Activated T-cell treated with anti-CD3 and anti-CD28 coated beads, Interleukin-2, amount 50 U/mL, for 24 hours (primary cell): ENCODE data around the gene MYOM1.

Experiments
- DNase-seq: peaks from one replicate; pipeline ENCODE4 v3.0.0-alpha.2; 2020
- H3K27ac Mint-ChIP-seq: 2 replicates; pipeline ENCODE4 v1.8.0; 2020; ENCODE audit warnings: mild to moderate bottlenecking, mixed read lengths
- H3K27me3 Mint-ChIP-seq: 2 replicates; pipeline ENCODE4 v1.8.0; 2020; ENCODE audit warnings: mixed read lengths
- H3K36me3 Mint-ChIP-seq: 2 replicates; pipeline ENCODE4 v1.8.0; 2020; ENCODE audit warnings: low read depth, mixed read lengths
- H3K4me1 Mint-ChIP-seq: 2 replicates; pipeline ENCODE4 v1.8.0; 2020; ENCODE audit warnings: low read depth, mixed read lengths
- H3K4me3 Mint-ChIP-seq: 2 replicates; pipeline ENCODE4 v1.8.0; 2020; ENCODE audit warnings: mild to moderate bottlenecking, moderate library complexity, mixed read lengths
- H3K9me3 Mint-ChIP-seq: 2 replicates; pipeline ENCODE4 v1.8.0; 2020; ENCODE audit warnings: mixed read lengths

The MYOM1 gene

GRCh38 chr18:3192752-3193151, 27.0 kb downstream of the MYOM1 start:
- no peak overlapping the region for H3K4me3 Mint-ChIP-seq
- DNase-seq, result no peak
- H3K27ac Mint-ChIP-seq, result no peak overlapping the region
- no peaks in the 10 kb centered on the region for H3K27me3 Mint-ChIP-seq
- H3K9me3 Mint-ChIP-seq, result no peaks in the 10 kb centered on the region
- peaks cover 7% of the 10 kb centered on the region for H3K36me3 Mint-ChIP-seq
- peaks cover 2% of the 10 kb centered on the region for H3K4me1 Mint-ChIP-seq

GRCh38 chr18:3192286-3192685, 27.5 kb downstream of the MYOM1 start:
- Mint-ChIP-seq H3K36me3 (peaks cover 7% of the 10 kb centered on the region), H3K4me3 (no peak overlapping the region), H3K4me1 (peaks cover 2% of the 10 kb centered on the region), H3K9me3 (no peaks in the 10 kb centered on the region), H3K27me3 (no peaks in the 10 kb centered on the region), H3K27ac (no peak overlapping the region)
- no peak for DNase-seq

GRCh38 chr18:3190610-3191009, 29.2 kb downstream of the MYOM1 start:
- no peaks in the 10 kb centered on the region for H3K9me3 Mint-ChIP-seq
- H3K4me1 Mint-ChIP-seq, result peaks cover 2% of the 10 kb centered on the region
- DNase-seq, result no peak
- no peak overlapping the region for H3K27ac Mint-ChIP-seq
- H3K36me3 Mint-ChIP-seq, result peaks cover 12% of the 10 kb centered on the region
- no peaks in the 10 kb centered on the region for H3K27me3 Mint-ChIP-seq
- no peak overlapping the region for H3K4me3 Mint-ChIP-seq

- Mint-ChIP-seq H3K27me3 (no peaks in the 10 kb centered on the region), H3K4me1 (peaks cover 2% of the 10 kb centered on the region), H3K9me3 (no peaks in the 10 kb centered on the region), H3K27ac (no peak overlapping the region), H3K36me3 (peaks cover 14% of the 10 kb centered on the region), H3K4me3 (no peak overlapping the region)
- DNase-seq, result no peak
Observed at GRCh38 chr18:3189884-3190283, 29.9 kb downstream of the MYOM1 start.

- H3K27me3 Mint-ChIP-seq, result no peaks in the 10 kb centered on the region
- peaks cover 20% of the 10 kb centered on the region for H3K36me3 Mint-ChIP-seq
- H3K4me3 Mint-ChIP-seq, result no peak overlapping the region
- no peaks in the 10 kb centered on the region for H3K4me1 Mint-ChIP-seq
- no peak overlapping the region for H3K27ac Mint-ChIP-seq
- H3K9me3 Mint-ChIP-seq, result no peaks in the 10 kb centered on the region
- DNase-seq, result no peak
Observed at GRCh38 chr18:3186678-3187658, 32.8 kb downstream of the MYOM1 start.

- Mint-ChIP-seq H3K4me1 (no peaks in the 10 kb centered on the region), H3K9me3 (no peaks in the 10 kb centered on the region), H3K27me3 (no peaks in the 10 kb centered on the region), H3K4me3 (no peak overlapping the region), H3K36me3 (peaks cover 16% of the 10 kb centered on the region), H3K27ac (no peak overlapping the region)
- no peak for DNase-seq
Observed at GRCh38 chr18:3184275-3184963, 35.3 kb downstream of the MYOM1 start.

- Mint-ChIP-seq H3K27ac (no peak overlapping the region), H3K9me3 (no peaks in the 10 kb centered on the region), H3K4me1 (no peaks in the 10 kb centered on the region), H3K4me3 (no peak overlapping the region), H3K36me3 (peaks cover 13% of the 10 kb centered on the region), H3K27me3 (no peaks in the 10 kb centered on the region)
- no peak for DNase-seq
Observed at GRCh38 chr18:3183103-3183717, 36.6 kb downstream of the MYOM1 start.

GRCh38 chr18:3180325-3180724, 39.4 kb downstream of the MYOM1 start:
- DNase-seq, result no peak
- H3K4me3 Mint-ChIP-seq, result no peak overlapping the region
- H3K27ac Mint-ChIP-seq, result no peak overlapping the region
- H3K4me1 Mint-ChIP-seq, result no peaks in the 10 kb centered on the region
- no peaks in the 10 kb centered on the region for H3K27me3 Mint-ChIP-seq
- no peaks in the 10 kb centered on the region for H3K9me3 Mint-ChIP-seq
- H3K36me3 Mint-ChIP-seq, result peaks cover 7% of the 10 kb centered on the region

- Mint-ChIP-seq H3K4me1 (no peaks in the 10 kb centered on the region), H3K36me3 (peaks cover 3% of the 10 kb centered on the region), H3K4me3 (no peak overlapping the region), H3K9me3 (no peaks in the 10 kb centered on the region), H3K27ac (no peak overlapping the region), H3K27me3 (no peaks in the 10 kb centered on the region)
- DNase-seq, result no peak
Observed at GRCh38 chr18:3179430-3180089, 40.2 kb downstream of the MYOM1 start.

GRCh38 chr18:3177902-3178687, 41.7 kb downstream of the MYOM1 start:
- Mint-ChIP-seq H3K9me3 (no peaks in the 10 kb centered on the region), H3K4me3 (no peak overlapping the region), H3K27ac (no peak overlapping the region), H3K36me3 (no peaks in the 10 kb centered on the region), H3K27me3 (no peaks in the 10 kb centered on the region), H3K4me1 (no peaks in the 10 kb centered on the region)
- no peak for DNase-seq

- Mint-ChIP-seq H3K27ac (no peak overlapping the region), H3K27me3 (no peaks in the 10 kb centered on the region), H3K9me3 (no peaks in the 10 kb centered on the region), H3K36me3 (no peaks in the 10 kb centered on the region), H3K4me1 (no peaks in the 10 kb centered on the region), H3K4me3 (no peak overlapping the region)
- DNase-seq, result no peak
Observed at GRCh38 chr18:3175195-3175758, 44.5 kb downstream of the MYOM1 start.

GRCh38 chr18:3172097-3172496, 47.7 kb downstream of the MYOM1 start:
- H3K36me3 Mint-ChIP-seq, result no peaks in the 10 kb centered on the region
- H3K9me3 Mint-ChIP-seq, result no peaks in the 10 kb centered on the region
- no peaks in the 10 kb centered on the region for H3K27me3 Mint-ChIP-seq
- H3K4me1 Mint-ChIP-seq, result no peaks in the 10 kb centered on the region
- DNase-seq, result no peak
- no peak overlapping the region for H3K4me3 Mint-ChIP-seq
- no peak overlapping the region for H3K27ac Mint-ChIP-seq

GRCh38 chr18:3171631-3172030, 48.1 kb downstream of the MYOM1 start:
- Mint-ChIP-seq H3K27me3 (no peaks in the 10 kb centered on the region), H3K27ac (no peak overlapping the region), H3K9me3 (no peaks in the 10 kb centered on the region), H3K4me3 (no peak overlapping the region), H3K36me3 (no peaks in the 10 kb centered on the region), H3K4me1 (no peaks in the 10 kb centered on the region)
- DNase-seq, result no peak
